HK-2 (cell line): Measurements from ENCODE around the gene IL18RAP.

Experiments
- DNase-seq: peaks from one replicate; pipeline ENCODE4 v3.0.0-alpha.2; 2018; ENCODE audit not compliant: unreplicated experiment

The IL18RAP gene

DNA sequence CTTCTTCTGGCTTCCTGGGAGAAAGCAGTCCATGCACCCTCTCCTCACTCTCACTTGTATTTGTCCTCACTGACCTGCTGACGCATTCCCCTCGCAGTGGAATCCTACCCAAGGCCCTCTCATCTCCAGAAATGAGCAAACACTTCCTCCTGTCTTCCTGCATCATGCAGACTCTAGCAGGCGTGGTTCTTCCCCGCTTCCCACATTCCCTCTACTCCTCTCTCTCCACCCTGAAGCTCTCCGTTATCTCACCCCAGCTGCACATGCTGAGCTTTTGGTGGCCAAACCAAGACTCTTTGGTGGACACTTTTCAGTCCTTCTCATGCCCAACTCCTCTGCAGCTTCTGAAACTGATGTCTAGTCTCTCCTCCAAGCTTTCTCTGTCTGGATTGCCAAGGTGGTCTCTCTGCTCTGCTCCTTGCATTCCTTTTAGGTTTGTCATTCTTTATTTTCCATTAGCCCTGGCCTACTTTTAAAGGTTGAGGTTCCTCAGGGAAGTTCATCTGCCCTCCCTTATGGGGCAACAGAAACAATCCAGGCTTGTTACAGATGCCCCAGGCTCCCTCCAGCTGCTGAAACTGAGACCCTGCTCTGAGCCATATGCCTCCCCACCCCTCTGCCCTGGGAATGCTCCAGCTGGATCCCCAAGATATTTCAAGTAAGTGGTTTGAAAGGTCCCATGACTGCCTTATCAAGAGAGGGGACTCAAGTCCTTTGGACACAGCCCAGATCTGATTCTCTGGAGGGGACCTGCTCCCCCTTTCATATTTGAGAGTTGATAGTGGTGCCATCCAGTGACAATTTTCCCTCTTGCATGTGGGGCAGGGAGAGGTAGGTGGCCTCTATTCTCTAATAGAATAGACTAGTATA is 835 bp upstream of the IL18RAP start:
- no peak for DNase-seq

DNA sequence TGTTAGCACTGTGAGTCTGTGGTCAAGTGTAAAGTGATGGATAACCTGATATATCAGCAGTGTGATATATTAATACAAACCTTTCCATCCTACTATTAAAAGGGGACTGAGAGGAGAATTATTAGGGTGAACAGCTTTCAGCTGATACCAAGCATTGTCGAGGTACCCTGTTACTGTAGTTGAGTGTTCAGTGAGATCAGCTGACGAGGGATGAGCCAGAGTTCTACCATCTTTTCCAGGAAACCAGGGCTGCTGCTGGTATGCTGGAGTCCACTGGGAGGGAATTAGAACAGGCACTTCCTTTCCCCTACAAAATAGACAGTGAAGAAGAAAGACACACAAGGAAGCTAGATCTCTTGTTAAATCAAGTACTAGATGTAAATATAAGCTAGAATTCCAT is 408 bp downstream of the IL18RAP start:
- DNase-seq, result no peak

DNA sequence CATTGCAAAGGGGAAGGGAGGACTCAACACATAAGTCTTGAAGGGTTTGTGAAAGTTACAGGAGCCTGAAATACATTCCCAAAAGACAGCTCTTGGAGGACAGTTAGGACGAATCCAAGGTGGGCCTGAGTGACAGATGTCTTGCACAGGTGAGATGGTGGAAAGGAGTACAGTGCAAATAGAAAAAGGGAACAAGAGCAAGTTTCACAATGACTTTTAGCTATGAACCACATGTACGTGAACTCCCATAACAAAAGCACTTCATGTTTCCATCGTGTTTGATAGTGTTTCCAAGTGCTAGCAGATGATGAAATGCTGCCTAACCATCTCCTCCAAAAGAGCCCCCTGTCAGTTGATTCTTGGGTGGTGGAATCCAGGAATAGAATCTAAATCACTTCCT is 1.8 kb downstream of the IL18RAP start:
- DNase-seq, result no peak

DNA sequence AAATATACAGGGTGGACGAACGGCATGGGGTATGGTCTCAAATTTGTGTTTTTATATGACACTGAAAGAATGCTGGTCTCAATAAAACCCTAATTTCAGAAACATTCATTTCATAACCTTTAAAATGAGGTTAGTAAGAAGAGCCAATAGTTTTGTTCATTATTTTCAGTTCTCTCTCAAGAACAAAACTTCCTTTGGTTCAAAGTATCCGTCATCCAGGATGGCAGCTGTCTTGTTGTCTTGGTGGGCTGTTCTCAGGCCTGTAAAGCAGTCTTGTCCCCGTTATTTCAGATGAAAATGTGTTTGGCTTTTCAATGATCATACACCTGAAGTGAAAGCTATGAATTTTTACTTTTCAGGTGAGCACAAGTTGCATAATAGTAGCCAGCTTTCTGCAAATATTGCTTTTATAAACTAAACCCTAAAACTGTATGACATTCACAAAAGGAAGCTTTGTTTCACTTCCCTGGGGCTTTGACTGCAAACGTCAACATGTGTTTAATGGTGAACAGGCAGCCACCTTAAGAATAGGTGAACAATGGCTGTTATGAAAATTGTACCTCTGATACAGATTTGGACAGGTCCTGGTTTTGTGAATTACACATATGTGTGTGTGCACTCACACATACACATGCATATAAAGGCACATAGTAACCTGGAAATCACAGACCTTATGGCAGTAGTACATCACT is 2.6 kb downstream of the IL18RAP start:
- DNase-seq, result no peak

DNA sequence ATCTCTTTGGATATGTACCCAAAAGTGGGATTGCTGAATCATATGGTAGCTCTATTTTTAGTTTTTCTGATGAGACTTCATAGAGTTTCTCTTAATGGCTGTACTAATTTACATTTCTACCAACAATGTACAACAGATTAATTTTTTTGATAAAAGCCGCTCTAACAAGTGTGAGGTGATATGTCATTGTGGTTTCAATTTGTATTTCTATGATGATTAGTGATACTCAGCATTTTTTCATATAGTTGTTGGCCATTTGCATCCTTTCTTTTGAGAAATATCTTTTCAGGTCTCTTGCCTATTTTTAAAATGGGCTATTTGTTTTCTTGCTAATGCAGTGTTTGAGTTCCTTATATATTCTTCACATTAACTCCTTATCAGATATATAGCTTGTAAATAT is 4.3 kb downstream of the IL18RAP start:
- DNase-seq, result no peak

DNA sequence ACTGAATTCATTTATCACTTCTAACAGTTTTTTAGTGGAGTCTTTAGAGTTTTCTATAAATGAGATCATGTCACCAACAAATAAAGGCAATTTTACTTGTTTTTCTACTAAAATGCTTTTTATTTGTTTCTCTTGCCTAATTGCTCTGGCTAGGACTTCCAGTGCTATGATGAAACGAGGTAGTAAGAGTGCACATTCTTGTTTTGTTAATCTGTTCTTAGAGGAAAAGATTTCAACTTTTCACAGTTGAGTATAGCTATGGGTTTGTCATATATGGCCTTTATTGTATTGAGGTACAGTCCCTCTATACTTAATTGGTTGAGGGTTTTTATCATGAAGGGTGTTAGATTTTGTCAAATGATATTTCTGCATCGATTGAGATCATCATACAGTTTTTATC is 5.6 kb downstream of the IL18RAP start:
- DNase-seq, result no peak

DNA sequence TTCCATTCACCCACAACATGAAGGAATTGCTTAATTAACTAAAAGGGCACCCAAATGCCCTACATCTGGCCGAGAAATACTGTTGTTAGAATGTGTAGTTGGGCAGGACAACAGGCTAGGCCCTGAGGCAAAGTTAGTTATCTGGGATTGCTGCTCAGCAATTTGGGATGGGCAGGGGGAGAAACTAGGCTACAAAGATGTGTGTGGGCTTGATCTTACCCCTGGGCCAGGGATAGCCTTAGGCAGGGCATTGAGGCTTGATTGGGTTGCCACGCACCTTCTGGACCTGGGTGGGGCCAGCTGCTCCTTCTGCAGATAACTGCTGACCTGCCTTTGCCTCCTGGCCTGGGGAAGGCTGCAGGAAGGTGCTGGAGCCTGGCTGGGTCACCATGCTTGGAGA is 9.4 kb downstream of the IL18RAP start:
- DNase-seq, result no peak

DNA sequence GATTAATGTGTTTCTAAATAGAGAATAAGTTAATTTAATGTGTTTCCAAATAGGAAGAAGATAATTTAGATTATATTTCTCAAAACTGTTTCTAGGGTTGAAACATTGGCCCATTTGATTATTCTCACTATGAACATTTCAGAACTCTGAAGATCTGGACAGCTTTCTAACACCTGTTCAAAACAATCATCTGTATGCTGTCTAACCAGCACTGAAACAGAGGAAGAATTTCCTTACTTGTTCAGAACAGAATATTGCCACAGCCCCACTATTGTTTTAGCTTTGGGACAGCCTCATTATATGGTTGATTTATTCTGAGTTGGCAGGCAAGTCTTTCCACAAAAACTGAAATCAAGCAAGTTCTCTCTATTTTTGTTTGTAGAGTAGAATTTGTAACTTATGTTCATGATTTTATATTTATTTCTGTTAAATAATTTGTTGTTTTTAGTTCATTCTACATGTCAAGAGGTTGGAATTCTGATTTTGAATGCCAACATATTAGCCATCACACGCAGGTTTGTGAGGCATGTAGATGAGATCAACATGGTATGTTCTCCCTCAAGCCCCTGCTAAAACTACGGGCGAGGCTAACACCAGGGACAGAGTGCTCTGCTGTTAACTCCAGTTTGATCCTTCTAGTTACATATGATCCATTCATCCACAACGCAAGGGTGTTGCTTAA is 11.2 kb downstream of the IL18RAP start:
- no peak for DNase-seq

DNA sequence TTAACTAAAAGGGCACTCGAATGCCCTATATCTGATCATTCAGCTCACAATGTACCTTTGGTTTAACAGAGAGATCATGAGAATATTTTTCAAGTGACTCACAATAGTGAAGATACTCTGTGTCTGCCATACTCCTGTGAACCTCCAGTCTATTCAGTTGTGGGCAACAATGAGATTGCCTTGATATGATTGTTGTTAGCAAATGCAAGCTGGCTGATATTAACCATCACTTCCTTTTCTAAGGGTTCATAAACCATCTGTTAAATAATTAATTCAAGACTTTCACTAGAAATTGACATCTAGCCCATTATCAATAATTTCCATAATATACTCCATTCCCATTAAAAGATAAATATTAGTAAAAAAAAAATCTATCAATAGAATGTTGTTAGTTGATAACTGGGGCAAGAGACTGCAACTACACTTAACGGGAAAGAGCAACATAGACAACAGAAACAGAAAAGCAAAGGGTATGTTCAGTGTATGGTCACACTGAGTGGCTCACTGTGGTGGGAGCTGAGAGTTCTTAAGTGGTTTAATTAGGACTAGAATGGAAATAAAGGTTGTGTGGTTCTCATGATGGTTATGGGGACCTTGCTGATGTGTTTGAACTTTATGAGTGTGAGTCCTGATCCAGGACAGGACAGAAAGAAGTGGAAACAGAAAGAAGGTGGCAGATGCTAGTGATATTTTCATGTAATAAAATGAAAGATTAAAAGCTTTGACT is 11.9 kb downstream of the IL18RAP start:
- no peak for DNase-seq

DNA sequence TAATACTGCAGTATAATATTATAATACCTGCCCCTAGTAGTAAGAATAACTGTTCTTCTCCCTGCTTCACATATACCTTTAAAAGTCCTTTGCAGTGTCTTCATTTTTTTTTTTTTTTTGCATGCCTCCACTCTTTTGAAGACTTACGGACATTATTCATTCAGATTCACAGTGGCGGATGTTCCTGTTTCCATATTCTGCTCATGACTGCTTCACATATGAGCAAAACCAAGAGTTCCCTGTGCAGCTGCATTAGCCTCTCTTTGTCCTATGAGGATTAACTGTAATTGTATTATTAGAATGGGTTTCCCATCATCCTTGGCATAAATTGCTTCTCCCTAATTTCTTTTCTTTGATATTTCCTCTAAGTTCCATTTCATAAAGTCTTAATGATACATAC is 12.8 kb downstream of the IL18RAP start:
- no peak for DNase-seq

DNA sequence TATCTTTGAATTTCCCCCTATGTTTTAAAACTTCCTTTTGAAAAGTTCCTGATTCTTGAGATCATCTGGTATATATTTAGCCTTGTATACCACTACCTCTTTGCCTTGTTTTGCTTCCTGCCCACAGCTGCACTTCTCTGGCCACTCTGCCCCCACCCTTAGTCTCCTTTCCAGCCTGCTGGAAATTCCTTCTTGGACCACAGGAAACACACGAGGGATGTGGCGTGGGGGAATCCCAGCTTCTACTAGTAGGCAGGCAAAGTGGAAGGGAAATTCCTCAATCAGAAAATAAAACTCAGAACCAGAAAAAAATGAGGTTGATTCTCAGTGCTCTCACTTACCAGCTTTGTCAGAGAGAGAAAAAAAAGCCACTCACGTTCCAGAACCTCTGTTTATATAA is 13.4 kb downstream of the IL18RAP start:
- DNase-seq, result peak; percentile 55

DNA sequence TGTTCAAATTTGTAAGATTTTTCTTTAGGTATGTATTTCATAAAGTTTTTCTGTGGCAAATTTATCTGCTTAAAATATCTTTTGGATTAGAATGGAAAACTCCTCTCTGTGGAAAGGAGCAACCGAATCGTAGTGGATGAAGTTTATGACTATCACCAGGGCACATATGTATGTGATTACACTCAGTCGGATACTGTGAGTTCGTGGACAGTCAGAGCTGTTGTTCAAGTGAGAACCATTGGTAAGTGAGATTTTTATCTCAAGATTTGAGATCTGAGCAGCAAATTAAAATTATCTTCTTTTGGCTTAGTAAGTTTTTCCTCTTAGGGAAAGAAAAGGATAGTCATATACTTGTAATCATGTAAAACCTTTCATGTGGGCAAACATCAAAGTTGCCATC is 14.2 kb downstream of the IL18RAP start:
- DNase-seq, result no peak

DNA sequence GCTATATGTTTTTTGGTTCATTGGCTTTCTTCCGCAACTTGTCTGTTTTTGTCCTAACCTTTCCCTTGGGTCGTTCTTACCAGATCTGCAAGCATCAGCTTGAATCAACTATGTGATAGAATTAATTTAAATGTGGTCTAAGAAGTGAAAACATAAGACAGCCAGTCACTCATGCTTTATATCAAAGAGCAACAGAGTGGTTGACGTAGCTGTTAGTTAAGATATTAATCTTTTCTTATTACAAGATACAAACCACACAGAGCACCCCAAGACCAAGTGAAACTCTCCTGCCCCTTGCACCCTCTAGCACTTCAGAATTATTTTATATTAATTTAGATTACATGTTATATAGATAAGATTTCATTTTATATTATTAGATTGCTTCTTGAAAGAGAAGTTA is 15.2 kb downstream of the IL18RAP start:
- no peak for DNase-seq

DNA sequence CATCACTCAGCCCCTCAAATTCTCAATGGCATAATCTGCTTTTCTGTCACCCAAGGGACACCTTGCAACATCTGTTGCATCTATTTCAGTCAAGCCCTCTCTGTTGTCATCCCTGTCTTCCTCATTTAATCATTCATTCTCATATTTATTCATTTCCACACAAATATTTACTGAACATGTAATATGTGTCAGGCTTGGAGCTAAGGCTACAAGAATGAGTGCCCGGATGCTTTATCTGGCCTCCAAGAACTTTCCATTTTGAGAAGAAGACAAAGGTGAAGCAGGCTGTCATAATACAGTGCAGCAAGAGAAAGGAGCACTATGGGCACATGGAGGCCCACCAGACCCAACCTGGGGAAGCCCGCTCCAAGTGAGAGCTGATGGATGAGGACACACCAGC is 15.6 kb downstream of the IL18RAP start:
- DNase-seq, result no peak

DNA sequence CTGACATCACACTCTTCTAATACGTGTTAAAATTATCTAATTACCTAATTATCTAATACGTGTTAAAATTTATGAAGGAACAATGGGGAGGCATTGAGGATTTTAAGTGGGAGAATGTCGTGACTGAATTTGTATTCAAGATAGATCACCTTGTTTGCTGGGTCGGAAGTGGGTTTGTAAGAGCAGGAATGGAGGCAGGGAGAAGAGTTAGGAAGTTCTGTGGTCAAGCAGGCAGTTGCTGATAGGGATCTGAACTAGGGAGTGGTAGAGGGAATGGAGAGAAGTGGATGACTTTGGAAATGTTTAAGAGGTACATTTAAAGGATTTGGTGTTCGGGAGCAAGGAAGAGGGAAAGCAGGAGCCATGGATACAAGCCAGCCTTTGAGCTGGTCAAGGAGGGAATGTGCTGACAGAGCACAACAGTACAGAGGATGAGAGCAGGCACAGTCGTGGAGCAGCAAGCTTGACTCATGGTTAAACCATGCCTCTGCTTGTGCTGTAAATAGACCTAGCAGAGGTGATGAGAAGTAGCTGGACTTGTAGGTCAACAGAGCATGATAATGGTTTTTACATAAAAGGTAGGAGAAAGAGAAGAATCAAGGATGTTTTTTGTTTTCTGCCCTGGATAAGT is 16.2 kb downstream of the IL18RAP start:
- DNase-seq, result peak; percentile 51

DNA sequence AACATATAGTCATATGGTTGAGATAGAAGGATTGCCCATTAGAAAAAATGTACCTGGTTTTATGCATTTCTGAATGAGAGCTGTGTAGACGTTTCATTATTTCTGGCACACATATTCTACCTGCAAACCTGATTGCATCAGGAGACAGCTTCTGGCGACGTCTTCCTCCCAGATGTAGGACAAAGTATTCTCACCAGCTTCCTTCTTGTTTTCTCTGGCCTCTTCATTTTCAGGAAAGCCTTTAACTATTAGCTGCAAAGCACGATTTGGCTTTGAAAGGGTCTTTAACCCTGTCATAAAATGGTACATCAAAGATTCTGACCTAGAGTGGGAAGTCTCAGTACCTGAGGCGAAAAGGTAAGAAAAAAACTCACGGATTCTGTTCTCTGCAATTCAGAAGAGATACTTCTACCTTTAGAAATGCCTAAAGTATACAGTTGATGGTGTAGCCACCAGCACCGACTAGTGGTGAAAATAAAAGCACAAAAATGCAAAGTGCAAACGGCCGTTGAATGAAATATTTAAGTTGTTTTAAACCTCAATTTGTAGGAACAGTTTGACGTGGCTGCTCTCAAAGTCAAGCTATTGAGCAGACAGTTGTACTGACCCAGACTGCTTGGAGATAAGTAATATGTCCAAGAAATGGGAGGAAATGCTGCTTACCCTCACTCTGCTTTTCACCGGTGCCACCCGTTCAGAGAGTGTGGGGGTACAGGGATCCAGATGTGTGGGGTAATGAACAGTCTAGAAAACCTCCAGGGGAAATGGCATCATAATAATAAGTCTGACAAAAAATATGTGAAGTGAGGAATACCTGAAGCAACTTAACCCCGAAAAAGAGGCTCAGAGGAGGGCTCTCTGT is 20.2 kb downstream of the IL18RAP start:
- DNase-seq, result peak; percentile 17

DNA sequence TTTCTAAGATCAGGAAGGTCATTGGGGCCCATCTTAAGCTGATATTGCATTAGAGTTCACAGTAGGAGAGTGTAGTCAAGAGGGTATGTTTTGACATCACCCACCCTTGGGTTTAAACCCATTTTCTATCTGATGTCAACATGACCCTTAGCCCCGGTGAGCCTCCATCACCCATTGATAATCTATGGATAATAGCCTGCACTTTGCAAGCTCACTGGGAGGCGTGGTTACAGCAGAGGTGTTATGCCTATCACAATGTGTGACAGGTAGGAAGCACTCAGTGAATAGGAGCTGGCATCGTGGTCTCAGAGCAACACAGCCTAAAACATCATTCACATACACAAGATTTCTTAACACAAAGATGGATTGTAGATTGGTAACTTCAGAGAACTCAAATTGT is 21.3 kb downstream of the IL18RAP start:
- no peak for DNase-seq

DNA sequence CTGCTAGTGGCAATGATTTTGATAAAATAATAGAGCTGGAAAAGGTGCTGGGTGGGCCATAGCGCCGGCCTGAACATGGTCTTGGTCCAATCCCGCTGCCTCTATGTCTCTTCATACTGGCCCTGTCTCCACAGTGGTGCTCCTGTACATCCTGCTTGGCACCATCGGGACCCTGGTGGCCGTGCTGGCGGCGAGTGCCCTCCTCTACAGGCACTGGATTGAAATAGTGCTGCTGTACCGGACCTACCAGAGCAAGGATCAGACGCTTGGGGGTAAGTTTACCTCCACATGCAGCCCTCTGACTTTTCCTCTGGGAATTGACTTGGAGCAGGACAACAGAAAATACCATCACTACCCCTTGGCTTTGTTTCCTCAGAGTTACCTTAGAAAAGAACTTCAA is 24.0 kb downstream of the IL18RAP start:
- DNase-seq, result no peak

DNA sequence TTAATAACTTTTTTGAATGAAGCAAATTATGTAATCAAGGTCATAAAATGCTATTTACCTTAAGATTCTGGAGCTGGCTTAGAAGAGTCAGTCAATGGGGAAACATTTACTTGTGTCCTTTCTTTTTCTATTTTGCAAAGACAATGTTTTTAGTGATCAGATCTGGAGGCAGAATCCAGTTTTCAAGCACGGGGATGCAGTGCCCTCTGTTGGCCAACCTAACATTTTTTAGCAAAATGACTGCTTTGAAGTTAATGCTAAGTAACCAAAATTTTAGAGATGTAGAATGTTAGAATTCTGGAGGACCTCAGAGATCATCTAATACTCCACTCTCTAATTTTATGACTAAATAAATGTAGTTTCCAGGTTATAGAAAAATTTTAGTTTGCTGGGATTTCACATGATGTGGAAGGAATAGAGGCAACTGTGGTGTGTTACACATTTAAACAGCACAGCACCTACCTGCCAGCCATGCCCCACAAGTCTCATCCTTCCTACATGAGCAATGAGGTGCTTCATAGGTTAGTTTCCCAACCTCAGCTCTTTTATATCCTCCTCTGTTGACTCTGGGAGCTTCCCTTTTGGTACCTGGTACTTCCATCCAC is 26.5 kb downstream of the IL18RAP start:
- DNase-seq, result peak; percentile 22

DNA sequence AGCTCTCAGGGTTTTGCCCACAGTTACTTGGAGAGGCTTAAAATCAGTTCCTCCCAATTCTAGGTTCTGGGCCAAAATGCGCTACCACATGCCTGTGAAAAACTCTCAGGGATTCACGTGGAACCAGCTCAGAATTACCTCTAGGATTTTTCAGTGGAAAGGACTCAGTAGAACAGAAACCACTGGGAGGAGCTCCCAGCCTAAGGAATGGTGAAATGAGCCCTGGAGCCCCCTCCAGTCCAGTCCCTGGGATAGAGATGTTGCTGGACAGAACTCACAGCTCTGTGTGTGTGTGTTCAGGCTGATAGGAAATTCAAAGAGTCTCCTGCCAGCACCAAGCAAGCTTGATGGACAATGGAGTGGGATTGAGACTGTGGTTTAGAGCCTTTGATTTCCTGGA is 29.0 kb downstream of the IL18RAP start:
- no peak for DNase-seq
